ENCODE results near the gene ABLIM1. TPM values are rescaled to one million over a fixed set of nuclear protein-coding genes. Genes with fewer than 3 reads are reported as not detected.
A peak's percentile ranks its signal among the peaks of the same experiment; 100 is the strongest.

ABLIM1 gene
- total RNA-seq, 2 experiments from 2014 or later, result 157 to 159 TPM

DNA sequence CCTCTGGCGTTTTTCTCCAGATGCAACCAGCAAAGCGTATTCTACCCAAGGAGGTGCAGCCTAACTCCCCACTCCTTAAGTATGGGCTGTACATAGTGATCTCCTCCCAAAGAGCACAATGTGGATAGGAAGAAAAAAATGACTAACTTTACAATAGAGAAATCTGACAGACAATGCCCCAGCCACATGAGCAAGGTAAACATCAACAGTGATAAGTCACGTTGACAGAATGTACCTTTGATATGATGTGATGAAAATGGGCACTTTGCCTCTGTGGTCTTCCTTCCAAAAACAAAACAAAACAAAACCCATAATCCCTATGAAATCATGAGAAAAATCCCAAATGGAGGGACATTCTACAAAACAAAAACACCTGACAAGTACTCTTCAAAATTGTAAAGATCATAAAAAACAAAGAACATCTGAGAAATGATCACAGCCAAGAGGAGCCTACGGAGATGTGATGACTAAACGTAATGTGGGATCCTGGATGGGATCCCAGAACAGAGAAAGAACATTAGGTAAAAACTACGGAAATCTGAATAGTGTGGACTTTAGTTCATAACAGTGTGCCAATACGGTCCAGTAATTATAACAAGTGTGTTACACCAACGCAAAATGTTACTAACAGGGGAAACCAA lies 50.6 kb downstream of the ABLIM1 start:
- Mint-ChIP-seq H3K27me3 (ENCODE audit: low read depth) (no peaks in the 10 kb centered on the region), H3K27ac (no peak overlapping the region), H3K36me3 (ENCODE audit: low read depth) (no peaks in the 10 kb centered on the region), H3K9me3 (no peaks in the 10 kb centered on the region), H3K4me1 (ENCODE audit: low read depth) (no peaks in the 10 kb centered on the region), H3K4me3 (no peak overlapping the region)
- intact Hi-C loops (cut with micrococcal nuclease), result no loop called here
- CTCF ChIA-PET, result no interaction called here
- DNase-seq, result no peak

DNA sequence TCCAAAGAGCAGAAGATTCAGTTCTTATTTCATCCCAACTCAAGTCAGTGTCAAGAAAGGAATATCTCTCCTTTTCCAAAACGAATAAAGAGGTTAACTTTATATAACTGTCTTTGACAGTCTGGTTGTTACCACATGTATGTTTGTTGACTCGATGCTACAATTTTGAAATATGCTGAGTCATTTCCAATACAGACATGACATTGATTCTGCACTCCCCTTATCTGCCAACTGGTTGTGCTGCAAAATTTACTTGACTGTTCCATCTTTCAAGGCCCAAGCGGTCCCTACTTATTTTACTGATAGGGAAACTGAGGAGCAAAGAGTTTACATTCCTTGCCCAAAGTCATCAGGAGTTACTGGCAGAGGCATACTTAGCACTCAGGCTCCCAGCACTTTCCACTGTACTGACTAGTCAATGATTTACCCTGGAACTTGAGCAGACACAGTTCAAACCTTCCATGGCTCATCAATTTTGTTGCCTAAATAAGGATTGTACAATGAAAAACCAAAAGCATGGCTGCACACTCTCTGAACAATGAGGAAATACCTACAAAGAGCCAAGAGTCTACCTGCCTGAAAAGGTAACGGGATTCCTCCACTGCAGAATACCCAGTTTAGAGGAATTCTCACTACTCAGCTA lies 52.8 kb downstream of the ABLIM1 start:
- Mint-ChIP-seq H3K4me3 (no peak overlapping the region), H3K36me3 (ENCODE audit: low read depth) (no peaks in the 10 kb centered on the region), H3K4me1 (ENCODE audit: low read depth) (peaks cover 3% of the 10 kb centered on the region), H3K27ac (no peak overlapping the region), H3K27me3 (ENCODE audit: low read depth) (no peaks in the 10 kb centered on the region), H3K9me3 (no peaks in the 10 kb centered on the region)
- CTCF ChIA-PET, result no interaction called here
- DNase-seq, result no peak
- intact Hi-C loops (cut with micrococcal nuclease), result no loop called here

DNA sequence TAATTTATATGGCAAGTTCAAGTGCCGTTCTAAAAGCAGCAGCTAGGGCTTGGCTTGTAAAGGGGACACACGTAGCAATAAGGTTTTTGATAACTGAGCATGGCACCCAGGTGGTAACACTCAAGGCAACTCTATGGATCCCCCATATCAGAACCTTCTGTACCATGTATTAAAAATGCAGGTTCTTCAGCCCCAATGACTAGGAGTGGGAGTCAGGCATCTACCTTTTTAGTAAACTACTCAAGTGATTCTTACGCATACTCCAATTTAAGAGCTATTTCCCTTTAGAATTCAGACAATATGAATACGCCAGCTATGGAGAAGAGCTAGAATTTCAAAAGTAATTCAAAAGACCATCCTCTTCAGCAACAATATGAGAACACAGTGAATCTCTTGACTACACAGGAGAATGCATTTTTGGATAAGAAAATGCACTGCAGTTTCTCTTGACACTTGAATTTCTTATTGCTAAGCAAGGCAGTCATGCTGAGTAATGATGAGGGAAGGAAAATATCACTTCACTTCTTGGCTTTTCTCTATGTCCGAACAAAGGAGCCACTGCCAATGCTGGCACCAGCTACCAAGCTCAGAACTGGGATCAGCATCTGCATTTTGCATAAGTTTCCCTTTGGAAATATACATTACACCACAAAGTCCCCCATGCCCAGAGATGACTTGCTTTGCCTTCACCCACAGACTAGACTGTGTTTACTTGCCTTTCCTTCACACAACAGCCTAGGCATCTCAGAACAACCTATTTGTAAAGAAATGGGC lies 53.5 kb downstream of the ABLIM1 start:
- no peak for DNase-seq
- no peak overlapping the region for H3K27ac Mint-ChIP-seq
- CTCF ChIA-PET, result no interaction called here
- no peaks in the 10 kb centered on the region for H3K36me3 Mint-ChIP-seq (ENCODE audit: low read depth)
- H3K9me3 Mint-ChIP-seq, result no peaks in the 10 kb centered on the region
- H3K4me3 Mint-ChIP-seq, result no peak overlapping the region
- H3K27me3 Mint-ChIP-seq (ENCODE audit: low read depth), result no peaks in the 10 kb centered on the region
- intact Hi-C loops (cut with micrococcal nuclease), result no loop called here
- H3K4me1 Mint-ChIP-seq (ENCODE audit: low read depth), result peaks cover 3% of the 10 kb centered on the region

DNA sequence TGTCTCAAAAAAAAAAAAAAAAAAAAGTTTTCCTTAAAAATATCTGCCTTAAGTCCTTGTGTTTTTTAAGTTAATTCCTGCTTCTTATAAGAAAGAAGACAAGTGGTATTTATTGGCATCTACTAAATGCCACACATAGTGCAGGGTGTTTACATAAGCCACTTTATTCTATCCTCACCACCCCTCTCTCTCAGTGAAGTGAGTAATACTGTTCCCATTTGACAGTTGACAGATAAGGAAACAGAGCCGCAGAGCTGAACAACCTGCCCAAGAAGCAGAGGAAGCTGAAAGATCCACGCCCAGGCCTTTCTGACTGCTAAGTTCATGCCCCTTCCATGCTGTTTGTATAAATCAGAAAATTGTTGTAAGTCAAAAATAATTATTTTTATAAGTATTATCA lies 54.1 kb downstream of the ABLIM1 start:
- Mint-ChIP-seq H3K4me3 (no peak overlapping the region), H3K9me3 (no peaks in the 10 kb centered on the region), H3K27me3 (ENCODE audit: low read depth) (no peaks in the 10 kb centered on the region), H3K36me3 (ENCODE audit: low read depth) (no peaks in the 10 kb centered on the region), H3K27ac (no peak overlapping the region), H3K4me1 (ENCODE audit: low read depth) (peaks cover 3% of the 10 kb centered on the region)
- CTCF ChIA-PET, result no interaction called here
- intact Hi-C loops (cut with micrococcal nuclease), result no loop called here
- peak; percentile 10 for DNase-seq

DNA sequence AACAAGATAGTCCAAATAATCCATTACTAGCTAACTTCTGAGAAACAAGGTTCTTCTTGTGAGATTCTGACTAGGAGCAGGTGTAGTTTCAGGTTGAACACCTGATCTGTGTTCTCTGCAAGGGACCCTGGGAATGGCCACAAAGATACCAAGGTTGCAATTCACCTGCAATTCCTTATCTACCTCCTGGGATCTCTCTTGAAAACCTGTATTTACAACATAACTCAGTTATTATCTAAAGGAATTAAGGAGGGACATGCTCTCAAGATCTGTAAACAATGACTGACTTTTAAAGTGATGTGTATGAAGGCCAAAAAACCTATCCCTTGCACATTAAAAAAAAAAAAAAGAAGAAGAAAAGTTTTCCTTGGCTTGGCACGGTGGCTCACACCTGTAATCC lies 54.8 kb downstream of the ABLIM1 start:
- H3K9me3 Mint-ChIP-seq, result no peaks in the 10 kb centered on the region
- intact Hi-C loops (cut with micrococcal nuclease), result no loop called here
- H3K27me3 Mint-ChIP-seq (ENCODE audit: low read depth), result no peaks in the 10 kb centered on the region
- no peak overlapping the region for H3K27ac Mint-ChIP-seq
- no peaks in the 10 kb centered on the region for H3K36me3 Mint-ChIP-seq (ENCODE audit: low read depth)
- CTCF ChIA-PET, result no interaction called here
- H3K4me1 Mint-ChIP-seq (ENCODE audit: low read depth), result peaks cover 3% of the 10 kb centered on the region
- H3K4me3 Mint-ChIP-seq, result no peak overlapping the region
- no peak for DNase-seq

DNA sequence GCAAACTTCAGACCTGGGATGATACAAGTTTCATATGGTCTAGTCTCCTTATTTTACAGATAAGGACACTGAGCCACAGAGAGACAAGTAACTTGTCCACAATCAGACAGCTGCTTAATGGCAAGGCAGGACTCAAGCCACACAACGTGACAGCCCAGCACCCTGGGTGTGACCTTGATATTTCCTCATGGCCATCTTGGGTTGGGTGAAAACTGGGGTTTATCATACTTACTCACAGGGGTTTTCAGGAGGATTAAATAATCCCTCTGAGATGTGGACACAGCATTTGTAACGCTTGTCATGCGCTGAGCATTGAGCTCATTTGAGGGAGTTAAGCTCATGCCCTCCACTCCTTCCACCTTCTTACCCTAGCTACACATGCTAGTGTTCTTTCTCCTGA lies 58.0 kb downstream of the ABLIM1 start:
- H3K36me3 Mint-ChIP-seq (ENCODE audit: low read depth), result no peaks in the 10 kb centered on the region
- intact Hi-C loops (cut with micrococcal nuclease), result no loop called here
- no peaks in the 10 kb centered on the region for H3K27me3 Mint-ChIP-seq (ENCODE audit: low read depth)
- H3K4me3 Mint-ChIP-seq, result no peak overlapping the region
- peaks cover 3% of the 10 kb centered on the region for H3K4me1 Mint-ChIP-seq (ENCODE audit: low read depth)
- DNase-seq, result no peak
- CTCF ChIA-PET, result interaction anchor here (0.6 to 1.2 kb wide), 4 partner anchors 10 to 131 kb away, joined by 3 to 5 read pairs (median 4); no protein-coding TSS in a partner anchor
- H3K9me3 Mint-ChIP-seq, result no peaks in the 10 kb centered on the region
- H3K27ac Mint-ChIP-seq, result no peak overlapping the region

DNA sequence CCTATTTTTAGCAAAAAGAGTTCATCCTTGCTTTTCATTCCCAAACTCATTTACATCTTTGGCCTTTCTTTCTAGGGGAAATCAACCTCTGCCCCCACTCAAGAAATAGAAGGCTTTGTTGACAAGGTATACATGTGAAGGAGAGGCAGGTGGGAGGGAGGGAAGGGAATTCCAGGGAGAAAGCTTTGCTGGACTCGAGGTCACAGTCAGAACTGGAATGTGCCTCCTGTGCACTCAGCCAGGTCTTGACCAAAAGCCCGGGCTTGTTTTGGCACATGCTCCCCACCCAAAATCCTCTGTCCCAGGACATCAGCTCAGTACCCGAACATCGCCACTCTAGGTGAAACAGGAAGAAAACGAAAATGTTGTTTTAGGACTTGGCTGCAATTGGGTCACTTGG lies 61.3 kb downstream of the ABLIM1 start:
- intact Hi-C loops (cut with micrococcal nuclease), result no loop called here
- no peak for DNase-seq
- CTCF ChIA-PET, result no interaction called here
- no peaks in the 10 kb centered on the region for H3K9me3 Mint-ChIP-seq
- peaks cover 3% of the 10 kb centered on the region for H3K4me1 Mint-ChIP-seq (ENCODE audit: low read depth)
- H3K36me3 Mint-ChIP-seq (ENCODE audit: low read depth), result no peaks in the 10 kb centered on the region
- H3K27ac Mint-ChIP-seq, result no peak overlapping the region
- no peak overlapping the region for H3K4me3 Mint-ChIP-seq
- H3K27me3 Mint-ChIP-seq (ENCODE audit: low read depth), result peaks cover 2% of the 10 kb centered on the region

DNA sequence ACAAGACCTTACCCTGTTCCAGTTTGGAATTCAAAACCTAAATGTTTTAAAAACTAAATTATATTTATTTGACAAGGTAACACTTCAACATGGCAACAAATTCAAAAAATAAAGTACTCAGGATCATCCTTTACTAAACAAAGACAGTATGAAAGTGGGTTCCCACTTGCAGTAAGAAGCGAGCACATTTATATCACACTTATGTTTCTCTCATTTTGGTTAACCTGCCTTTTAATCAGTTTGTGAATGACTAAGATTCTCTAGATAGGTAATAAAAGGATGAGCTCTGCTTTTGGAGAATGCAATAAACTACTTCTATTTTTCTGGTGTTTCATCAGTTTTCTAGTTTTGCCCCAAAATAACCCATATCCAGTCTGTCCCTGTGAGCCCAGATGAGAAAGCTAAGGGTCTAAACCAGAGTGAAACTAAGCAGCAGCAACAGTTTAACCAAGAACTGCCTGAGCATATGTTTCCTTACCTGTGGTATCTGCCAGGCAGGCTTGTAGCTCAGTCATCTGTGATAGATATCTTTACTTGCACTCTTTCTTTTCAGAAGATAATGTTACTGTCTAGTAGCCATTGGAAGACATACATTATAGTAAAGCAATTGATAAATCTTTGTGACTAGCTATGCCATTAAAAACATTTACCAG lies 64.1 kb downstream of the ABLIM1 start:
- DNase-seq, result no peak
- no peaks in the 10 kb centered on the region for H3K36me3 Mint-ChIP-seq (ENCODE audit: low read depth)
- CTCF ChIA-PET, result no interaction called here
- H3K27me3 Mint-ChIP-seq (ENCODE audit: low read depth), result peaks cover 2% of the 10 kb centered on the region
- intact Hi-C loops (cut with micrococcal nuclease), result no loop called here
- no peak overlapping the region for H3K27ac Mint-ChIP-seq
- H3K4me3 Mint-ChIP-seq, result no peak overlapping the region
- no peaks in the 10 kb centered on the region for H3K4me1 Mint-ChIP-seq (ENCODE audit: low read depth)
- no peaks in the 10 kb centered on the region for H3K9me3 Mint-ChIP-seq

DNA sequence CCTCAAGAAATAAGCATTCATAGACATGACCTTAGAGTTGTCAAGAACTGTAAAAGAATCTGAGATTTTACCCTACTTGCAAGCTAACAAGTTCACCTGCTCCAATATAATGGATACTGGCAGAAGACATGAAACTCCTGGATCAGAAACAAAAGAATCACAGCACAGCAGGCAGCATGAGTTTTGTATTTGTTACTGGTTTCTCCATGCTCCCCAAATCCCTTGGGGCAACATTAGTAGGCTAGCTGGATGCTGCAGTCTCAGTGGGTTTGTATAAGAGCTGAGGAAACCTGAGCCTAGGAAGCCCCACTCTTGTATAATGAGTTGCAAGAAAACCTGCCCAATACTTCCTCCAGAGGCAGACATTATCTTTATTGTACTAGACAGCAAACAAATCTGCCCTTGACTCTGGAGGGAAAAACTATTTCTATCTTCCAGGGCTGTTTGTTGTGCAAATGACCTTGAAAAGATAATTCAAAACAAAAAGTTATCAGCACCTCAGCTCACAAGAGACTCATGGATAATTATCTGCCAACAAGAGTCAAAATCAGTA lies 64.8 kb downstream of the ABLIM1 start:
- CTCF ChIA-PET, result no interaction called here
- no peak for DNase-seq
- intact Hi-C loops (cut with micrococcal nuclease), result no loop called here
- Mint-ChIP-seq H3K9me3 (no peaks in the 10 kb centered on the region), H3K4me3 (no peak overlapping the region), H3K27me3 (ENCODE audit: low read depth) (peaks cover 2% of the 10 kb centered on the region), H3K36me3 (ENCODE audit: low read depth) (no peaks in the 10 kb centered on the region), H3K4me1 (ENCODE audit: low read depth) (no peaks in the 10 kb centered on the region), H3K27ac (no peak overlapping the region)

DNA sequence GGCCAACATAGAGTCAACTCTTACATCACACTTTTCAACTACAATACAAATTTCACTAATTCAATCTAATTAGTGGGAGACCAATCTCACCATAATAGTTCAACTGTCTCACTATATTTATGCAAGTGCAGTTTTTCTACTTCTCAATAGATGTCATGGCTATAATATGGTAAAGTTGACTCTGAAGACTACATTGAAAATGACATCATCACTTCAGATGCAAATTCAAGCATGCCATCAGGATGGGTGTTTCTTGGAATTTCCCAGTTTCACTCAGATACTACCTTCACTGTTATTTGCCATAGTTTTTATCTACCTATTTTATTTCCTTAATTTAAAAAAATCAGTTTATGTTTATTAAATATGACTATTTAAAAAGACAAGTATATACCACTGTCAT lies 67.1 kb downstream of the ABLIM1 start:
- H3K4me3 Mint-ChIP-seq, result no peak overlapping the region
- no peak for DNase-seq
- H3K36me3 Mint-ChIP-seq (ENCODE audit: low read depth), result no peaks in the 10 kb centered on the region
- peaks cover 2% of the 10 kb centered on the region for H3K27me3 Mint-ChIP-seq (ENCODE audit: low read depth)
- H3K9me3 Mint-ChIP-seq, result no peaks in the 10 kb centered on the region
- intact Hi-C loops (cut with micrococcal nuclease), result no loop called here
- CTCF ChIA-PET, result no interaction called here
- no peaks in the 10 kb centered on the region for H3K4me1 Mint-ChIP-seq (ENCODE audit: low read depth)
- H3K27ac Mint-ChIP-seq, result no peak overlapping the region

DNA sequence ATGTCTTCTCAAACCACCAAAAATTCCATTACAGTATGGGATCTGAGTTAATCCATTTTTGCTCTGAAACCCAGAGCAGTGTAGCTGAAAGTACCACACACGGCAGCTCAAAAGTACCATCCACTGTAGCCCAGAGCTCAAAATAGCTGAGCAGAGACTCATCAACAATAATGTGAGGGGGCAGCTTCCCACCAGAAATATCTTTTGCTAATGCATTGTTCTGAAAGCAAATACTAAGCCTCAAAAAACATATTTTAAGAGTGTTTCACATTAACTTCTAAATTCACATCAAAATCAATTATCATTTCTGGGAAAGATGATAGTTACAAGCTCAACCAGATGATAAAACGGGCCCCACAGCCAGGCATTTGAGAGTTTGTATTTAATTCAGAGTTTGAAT lies 73.7 kb downstream of the ABLIM1 start:
- no peak overlapping the region for H3K4me3 Mint-ChIP-seq
- CTCF ChIA-PET, result no interaction called here
- H3K4me1 Mint-ChIP-seq (ENCODE audit: low read depth), result no peaks in the 10 kb centered on the region
- no peak for DNase-seq
- H3K27me3 Mint-ChIP-seq (ENCODE audit: low read depth), result no peaks in the 10 kb centered on the region
- H3K27ac Mint-ChIP-seq, result no peak overlapping the region
- H3K36me3 Mint-ChIP-seq (ENCODE audit: low read depth), result no peaks in the 10 kb centered on the region
- intact Hi-C loops (cut with micrococcal nuclease), result no loop called here
- no peaks in the 10 kb centered on the region for H3K9me3 Mint-ChIP-seq

DNA sequence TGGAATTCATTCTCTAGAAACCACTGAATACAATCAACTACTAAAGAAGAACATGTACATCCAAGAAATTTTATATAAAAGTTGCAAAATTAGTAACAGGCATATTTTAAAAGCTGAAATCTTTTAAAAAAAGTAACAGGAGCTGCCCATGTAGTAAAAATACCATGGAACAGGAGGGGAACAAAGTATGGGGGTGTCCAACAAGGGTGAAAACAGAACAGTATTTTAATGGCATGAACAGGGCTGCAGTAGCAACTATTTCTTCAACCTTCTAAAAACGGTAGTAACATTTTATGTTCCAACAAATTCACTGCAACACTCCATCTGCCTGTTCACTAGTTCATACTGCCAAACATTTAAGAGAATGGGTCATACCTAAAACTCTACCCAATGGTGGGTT lies 77.0 kb downstream of the ABLIM1 start:
- intact Hi-C loops (cut with micrococcal nuclease), result no loop called here
- DNase-seq, result no peak
- no peaks in the 10 kb centered on the region for H3K9me3 Mint-ChIP-seq
- H3K36me3 Mint-ChIP-seq (ENCODE audit: low read depth), result no peaks in the 10 kb centered on the region
- no peaks in the 10 kb centered on the region for H3K4me1 Mint-ChIP-seq (ENCODE audit: low read depth)
- no peak overlapping the region for H3K4me3 Mint-ChIP-seq
- H3K27ac Mint-ChIP-seq, result no peak overlapping the region
- no peaks in the 10 kb centered on the region for H3K27me3 Mint-ChIP-seq (ENCODE audit: low read depth)
- CTCF ChIA-PET, result no interaction called here

Data from activated naive CD4-positive, alpha-beta T cell treated with anti-CD3 and anti-CD28 coated beads for 36 hours (primary cell).